OCI-M2 (cell line): ENCODE measurements around the gene ZBTB6.

Source experiments
- DNase-seq: peaks from one replicate; lab custom pipeline; 2025; ENCODE audit not compliant: unreplicated experiment; lab: John Stamatoyannopoulos, UW

The ZBTB6 gene, protein sequence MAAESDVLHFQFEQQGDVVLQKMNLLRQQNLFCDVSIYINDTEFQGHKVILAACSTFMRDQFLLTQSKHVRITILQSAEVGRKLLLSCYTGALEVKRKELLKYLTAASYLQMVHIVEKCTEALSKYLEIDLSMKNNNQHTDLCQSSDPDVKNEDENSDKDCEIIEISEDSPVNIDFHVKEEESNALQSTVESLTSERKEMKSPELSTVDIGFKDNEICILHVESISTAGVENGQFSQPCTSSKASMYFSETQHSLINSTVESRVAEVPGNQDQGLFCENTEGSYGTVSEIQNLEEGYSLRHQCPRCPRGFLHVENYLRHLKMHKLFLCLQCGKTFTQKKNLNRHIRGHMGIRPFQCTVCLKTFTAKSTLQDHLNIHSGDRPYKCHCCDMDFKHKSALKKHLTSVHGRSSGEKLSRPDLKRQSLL

DNA sequence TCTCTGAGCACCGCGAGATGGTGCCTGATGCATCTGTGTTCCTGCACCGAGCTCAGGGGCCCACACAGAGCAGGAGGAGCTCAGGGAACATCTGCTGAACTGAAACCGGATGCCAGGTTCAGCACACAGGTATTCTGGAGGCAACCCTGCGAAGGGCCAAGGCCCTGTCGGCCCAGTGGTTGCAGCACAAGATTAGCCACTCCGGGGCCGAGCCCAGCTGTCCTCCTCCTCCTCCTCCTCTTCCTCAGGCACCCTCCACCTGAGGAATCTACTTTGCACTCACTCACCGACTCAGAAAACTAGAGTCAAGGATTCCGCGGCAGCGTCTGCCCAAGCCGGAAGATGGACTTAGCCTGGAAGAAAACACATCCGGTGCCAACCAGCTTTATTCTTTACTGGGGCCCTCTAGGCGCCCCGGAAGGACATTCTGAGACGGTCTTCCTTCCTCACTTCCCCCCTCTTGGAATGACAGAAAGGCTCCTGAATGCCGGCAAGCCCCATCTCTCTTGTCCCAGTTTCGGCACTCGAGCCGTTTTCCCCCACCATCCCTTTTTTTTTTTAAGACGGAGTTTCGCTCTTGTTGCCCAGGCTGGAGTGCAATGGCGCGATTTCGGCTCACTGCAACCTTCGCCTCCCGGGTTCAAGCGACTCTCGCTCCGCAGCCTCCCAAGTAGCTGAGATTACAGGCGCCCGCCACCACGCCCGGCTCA is at the start of gene ZBTB6:
Gene ZBTB6 (minus strand): TSS at position 360 of the 710 bp plus-strand sequence. CDS start 1,251 bp downstream, outside the sequence.
- DNase-seq: peak; percentile 53

GRCh38 chr9:122961139-122961538 is 48.0 kb upstream of the ZBTB6 start:
- no peak for DNase-seq

GRCh38 chr9:122955961-122956360 is 42.8 kb upstream of the ZBTB6 start:
- no peak for DNase-seq

- DNase-seq: no peak
Observed at GRCh38 chr9:122954253-122954691, 41.1 kb upstream of the ZBTB6 start.

GRCh38 chr9:122951056-122951455 is 37.9 kb upstream of the ZBTB6 start:
- no peak for DNase-seq

DNA sequence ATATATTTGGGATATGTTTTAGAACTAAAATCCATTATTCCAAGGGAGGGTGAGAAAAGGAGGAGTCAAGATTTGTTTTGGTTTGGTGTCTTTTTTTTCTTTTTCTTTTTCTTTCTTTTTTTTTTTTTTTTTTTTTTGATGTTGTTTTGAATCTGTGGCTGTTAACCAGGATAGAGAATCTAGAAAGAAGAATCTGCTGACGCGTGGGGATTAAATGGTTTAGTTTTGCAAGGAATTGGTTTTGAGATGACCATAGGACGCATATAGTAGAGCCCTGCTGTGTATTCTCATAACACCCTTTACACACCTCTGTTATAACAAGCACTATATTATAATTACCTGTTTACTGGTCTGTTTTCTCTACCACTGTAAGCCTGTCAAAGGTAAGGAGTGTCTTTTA is 37.1 kb upstream of the ZBTB6 start:
- no peak for DNase-seq

DNA sequence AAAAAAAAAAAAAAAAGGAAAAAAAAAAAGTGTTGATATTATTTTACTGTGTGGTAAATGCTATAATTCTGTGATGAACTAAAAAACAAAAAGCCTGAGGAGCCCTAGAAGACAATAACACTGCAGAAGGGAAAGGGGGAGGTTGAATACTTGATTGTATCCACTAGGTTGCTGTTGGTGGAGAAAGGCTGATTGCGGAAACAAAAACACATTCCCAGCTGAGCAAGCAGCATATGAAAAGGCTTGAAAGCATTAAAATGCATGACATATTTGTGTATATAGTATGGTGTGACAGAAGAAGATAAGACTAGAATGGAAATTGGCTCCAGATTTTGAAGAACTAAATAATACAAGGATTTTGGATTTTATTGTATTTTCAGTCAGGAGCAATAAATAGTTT is 36.6 kb upstream of the ZBTB6 start:
- DNase-seq: no peak

DNA sequence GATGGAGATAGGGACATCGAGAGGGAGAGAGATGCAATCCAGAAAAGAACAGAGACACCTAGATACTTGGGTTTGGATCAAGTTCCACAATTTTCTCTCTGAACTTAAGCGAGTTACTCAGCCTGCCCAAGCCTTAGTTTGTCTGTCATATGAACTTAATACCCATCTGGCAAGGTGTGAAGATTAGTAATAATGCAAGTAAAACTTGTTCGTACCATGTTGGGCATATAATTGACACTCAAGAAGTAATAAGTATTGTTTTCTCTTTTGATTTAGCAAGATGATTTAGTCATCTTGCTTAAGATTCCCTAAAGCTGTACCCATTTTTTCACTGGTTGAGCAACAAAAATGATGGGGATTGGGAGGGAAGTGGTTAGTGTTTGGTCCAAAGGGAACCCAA is 35.2 kb upstream of the ZBTB6 start:
- DNase-seq: no peak

DNA sequence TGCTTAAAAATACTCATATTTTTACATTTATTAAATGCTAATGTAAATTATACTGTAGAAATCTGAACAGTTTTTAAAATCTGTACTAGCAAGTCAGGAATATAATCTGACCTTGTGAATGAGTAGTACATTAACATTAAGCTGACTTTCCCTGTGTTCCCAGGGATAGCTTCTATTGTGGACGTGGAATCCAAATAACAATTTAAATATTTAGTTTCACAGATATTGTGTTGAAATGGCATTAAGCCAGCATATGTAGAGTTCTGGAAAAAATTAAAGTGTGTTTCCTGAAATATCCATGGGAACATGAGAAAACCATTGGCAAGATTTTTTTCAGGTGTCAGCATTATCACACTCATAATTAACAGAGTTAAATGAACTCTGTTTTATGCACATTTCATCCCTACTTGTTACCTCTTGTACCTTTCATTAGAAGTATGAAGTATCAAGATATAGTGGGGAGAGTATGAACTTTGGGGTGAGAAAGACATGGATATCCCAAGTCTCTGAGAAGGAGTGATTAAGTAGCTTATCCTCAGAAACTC is 33.4 kb upstream of the ZBTB6 start:
- DNase-seq: no peak

GRCh38 chr9:122944960-122945888 is 32.1 kb upstream of the ZBTB6 start:
- DNase-seq: no peak

- DNase-seq: no peak
Observed at GRCh38 chr9:122941582-122942234, 28.6 kb upstream of the ZBTB6 start.

GRCh38 chr9:122940749-122941581 is 27.8 kb upstream of the ZBTB6 start, which contains the start of gene RABGAP1:
Gene RABGAP1, plus strand, starts transcription at chr9:122941020. Its CDS starts 16,040 bp downstream, at chr9:122957060.
- DNase-seq: peak; percentile 71

DNA sequence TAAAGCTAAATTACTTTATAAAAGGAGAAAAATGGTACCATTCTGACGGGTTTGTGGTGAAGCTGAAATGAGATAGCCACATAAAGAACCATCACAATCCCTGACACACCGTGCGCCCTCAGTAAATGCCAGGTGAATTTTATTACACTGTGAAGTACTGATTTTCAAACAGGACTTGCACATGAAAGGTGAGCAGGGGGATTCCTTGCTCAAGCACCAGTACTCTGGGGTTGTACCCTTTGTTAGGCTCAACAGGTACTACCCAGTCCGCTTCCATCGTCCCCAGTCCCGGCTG is 27.3 kb upstream of the ZBTB6 start:
- DNase-seq: no peak

GRCh38 chr9:122939601-122940000 is 26.5 kb upstream of the ZBTB6 start:
- DNase-seq: no peak

DNA sequence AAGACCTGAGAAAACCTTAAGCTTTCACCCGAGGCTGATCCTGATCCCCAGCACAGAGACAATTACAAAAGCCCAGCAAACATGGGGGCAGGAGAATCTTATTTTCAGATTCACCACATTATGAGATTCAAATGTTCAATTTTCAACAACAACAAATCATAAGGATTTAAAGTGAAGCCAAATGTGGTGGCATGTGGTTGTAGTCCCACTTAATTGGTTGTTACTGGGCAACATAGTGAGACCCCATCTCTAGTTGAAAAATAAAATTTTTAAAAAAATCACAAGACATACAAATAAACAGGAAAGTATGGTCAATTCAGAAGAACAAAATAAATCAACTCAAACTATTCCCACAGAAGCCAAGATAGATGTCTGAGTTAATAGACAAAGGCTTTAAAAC is 23.8 kb upstream of the ZBTB6 start:
- no peak for DNase-seq

DNA sequence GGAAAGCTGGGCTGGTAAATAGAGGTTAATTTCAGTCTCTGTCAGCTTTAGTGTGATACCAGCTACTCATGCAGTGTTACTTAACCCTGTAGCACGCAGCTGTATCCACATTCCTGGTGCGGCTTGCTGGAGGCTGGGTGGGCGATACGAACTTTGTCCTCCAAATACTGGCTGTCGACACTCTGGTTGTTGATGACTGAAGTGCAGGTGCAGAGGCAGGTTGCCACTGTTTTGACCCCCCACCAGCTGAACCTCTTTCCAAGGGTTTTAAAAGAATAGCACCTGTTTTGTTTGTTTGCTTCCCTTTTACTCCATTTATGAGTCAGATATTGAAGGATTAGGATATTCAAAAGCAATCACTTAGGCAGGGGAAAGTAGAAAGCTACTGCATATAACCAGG is 23.3 kb upstream of the ZBTB6 start:
- DNase-seq: no peak

DNA sequence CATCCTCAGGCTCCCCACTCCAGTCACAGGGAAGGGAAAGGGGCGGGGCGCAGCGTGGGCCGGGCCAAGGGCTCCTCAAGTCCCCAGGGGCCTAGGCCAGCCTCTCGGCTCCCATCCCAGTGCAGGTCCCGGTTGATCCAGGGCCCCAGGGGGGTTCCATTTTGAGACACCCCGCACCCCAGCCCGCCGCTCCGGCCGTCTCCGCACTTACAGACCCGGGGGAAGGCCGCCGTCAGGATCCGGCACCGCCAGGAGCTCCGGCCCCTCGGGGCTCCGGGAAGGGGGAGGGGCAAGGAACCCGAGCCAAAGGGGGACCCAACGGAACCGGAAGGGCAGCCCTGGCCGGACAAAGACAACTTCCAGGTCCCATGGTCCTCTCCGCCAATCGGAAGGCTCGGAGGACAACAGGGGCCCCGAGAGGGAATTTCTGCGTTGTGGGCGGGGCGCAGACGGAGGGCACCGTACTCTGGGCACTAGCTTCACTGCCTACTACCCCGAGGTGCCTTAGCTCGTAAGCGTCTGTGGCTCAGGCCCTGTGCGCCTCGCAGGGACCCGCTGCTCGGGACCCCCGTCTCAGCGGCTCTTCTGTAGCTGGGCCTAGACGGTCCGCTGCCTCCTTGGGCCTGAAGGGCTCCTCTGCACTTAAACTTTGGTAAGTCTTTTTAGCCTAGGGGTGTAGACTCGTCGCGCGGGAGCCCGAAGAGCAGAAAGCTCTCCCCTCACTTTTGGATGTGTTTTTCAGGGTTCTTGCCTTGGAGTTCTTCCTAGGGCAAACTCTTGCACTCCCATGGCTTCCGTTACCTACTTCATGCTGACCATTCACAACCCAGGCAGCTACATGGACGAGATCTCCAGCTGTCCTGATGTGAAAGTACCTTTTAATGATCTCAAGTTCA is 18.4 kb upstream of the ZBTB6 start, which contains the start of gene ZBTB26:
Gene ZBTB26 (minus strand): TSS at position 287 of the 896 bp plus-strand sequence. CDS start 11,578 bp downstream, outside the sequence.
- peak; percentile 43 for DNase-seq

DNA sequence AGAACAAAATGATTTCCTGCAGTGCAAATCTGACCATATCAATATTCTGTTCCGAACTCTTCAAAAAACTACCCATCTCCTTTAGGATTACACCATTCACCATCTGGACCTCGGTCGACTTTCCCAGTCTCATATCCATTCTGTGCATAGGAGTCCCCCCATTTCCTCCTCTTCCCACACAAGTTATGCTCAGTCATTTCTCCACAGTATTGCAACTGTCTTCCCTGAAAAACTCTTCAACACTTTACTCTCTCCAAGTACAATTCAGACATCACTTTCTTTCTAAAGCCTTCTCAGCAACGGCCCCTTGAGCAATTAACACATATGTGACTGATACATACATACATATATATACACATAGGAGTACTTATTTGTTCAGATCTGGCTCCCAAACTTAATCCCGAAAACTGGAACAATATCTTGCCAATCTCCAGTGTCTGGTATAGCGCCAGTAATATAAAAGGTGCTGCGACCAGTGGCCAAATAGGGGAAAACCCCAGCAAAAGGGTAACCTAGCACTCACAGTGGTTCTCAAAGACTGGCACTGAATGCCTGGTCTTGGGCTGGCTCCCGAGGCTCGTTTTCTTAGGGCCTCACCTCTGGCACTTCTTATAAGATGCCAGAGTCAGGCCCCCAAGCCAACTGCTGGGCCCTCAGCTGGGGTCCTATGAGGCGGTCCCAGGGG is 17.6 kb upstream of the ZBTB6 start:
- DNase-seq: no peak
